Measurements from ENCODE around the gene MXRA7. TPM values are rescaled to one million over a fixed set of nuclear protein-coding genes. Genes with fewer than 3 reads are reported as not detected.

Gene MXRA7
- total RNA-seq, 4 donors from 2014 or later, result 124 to 230 (median 197) TPM

DNA sequence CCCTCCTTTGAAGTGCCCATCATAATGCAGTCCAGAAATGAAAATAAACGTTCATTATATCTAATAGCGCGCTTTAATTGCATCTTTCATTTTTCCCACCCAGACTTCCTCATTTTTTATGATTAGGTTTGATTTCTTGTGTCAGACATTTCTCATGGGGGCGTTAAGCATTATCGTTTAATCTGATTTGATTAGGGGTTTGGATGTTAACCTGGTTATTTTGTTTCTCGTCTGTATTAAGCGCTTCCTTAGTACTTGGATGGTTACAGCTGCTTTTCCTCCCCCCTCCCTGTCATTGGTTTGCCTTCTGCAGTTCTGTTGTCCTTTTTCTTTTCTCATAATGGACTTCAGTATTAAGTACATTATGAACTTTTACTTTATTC lies 27.7 kb upstream of the MXRA7 start:
- DNase-seq (ENCODE audit: low spot score in 2 of 2), result no peak

DNA sequence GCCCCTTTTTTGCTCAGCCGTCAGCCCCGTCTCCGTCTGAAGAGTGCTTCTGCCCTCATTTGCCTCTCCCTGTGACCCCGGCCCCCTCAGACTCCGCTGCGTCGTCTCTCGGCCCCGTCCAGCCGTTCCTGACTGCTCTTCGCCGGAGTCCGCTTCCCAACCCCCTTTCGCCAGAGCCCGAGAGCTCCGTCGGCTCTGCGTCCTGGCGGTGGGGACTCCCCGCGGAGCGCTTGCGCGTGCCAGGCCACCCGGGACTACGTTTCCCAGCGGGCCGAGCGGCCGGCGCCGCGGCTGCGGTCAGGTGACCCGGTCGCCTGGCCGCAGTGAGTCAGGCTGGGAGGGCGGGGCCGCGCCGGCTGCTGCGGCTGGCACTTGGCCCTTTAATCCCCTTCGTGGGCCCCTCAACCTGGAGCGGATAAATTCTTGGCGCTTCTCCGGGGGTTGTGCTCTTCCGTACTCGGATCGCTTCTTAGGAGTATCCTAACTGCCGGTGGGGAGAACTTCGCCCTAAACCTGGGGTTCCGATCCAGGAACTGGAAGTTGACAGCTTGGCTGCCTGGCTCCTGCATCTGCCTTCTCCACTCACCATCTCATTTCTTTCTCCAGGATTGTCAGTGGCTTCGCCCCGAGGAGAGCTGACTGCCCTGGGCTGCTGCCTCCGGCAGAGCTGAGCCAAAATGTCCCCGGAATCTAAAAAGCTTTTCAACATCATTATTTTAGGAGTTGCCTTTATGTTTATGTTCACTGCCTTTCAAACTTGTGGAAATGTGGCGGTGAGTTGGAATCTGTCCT lies 27.1 kb upstream of the MXRA7 start, which contains the start of gene MFSD11:
TSS of gene MFSD11 (plus strand) at position 444 of the 792 bp plus-strand sequence. CDS start at position 678, 234 bp downstream.
- Histone ChIP-seq H3K4me1 (peaks cover 0 to 56% (median 41%) of the 10 kb centered on the region in 4 donors), H3K27ac (peak within 1 kb of the TSS; percentile 99 to 100 (median 100)), H3K4me3 (peak within 1 kb of the TSS; percentile 81 to 98 (median 88)), H3K9me3 (no peaks in the 10 kb centered on the region), H3K27me3 (no peaks in the 10 kb centered on the region), H3K36me3 (peaks cover 0 to 50% (median 13%) of the 10 kb centered on the region in 3 donors)
- 0 to 1% methylated on average over 48 to 56 of the region's 57 CpGs for WGBS, 2 donors
- DNase-seq (ENCODE audit: low spot score in 2 of 2), result peak; percentile 73 to 77
- TF ChIP-seq POLR2A (IDR thresholded peaks at IDR 0.05) (peak; percentile 41 to 61), EP300 (IDR thresholded peaks at IDR 0.05) (peak; percentile 2 to 16)
- TF ChIP-seq, protein P1, sequence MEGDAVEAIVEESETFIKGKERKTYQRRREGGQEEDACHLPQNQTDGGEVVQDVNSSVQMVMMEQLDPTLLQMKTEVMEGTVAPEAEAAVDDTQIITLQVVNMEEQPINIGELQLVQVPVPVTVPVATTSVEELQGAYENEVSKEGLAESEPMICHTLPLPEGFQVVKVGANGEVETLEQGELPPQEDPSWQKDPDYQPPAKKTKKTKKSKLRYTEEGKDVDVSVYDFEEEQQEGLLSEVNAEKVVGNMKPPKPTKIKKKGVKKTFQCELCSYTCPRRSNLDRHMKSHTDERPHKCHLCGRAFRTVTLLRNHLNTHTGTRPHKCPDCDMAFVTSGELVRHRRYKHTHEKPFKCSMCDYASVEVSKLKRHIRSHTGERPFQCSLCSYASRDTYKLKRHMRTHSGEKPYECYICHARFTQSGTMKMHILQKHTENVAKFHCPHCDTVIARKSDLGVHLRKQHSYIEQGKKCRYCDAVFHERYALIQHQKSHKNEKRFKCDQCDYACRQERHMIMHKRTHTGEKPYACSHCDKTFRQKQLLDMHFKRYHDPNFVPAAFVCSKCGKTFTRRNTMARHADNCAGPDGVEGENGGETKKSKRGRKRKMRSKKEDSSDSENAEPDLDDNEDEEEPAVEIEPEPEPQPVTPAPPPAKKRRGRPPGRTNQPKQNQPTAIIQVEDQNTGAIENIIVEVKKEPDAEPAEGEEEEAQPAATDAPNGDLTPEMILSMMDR (IDR thresholded peaks at IDR 0.05), result peak in 1 of 5 experiments; percentile 48

More for the DNA sequence above, 27.7 kb upstream of the MXRA7 start:
- Histone ChIP-seq H3K9me3 (no peaks in the 10 kb centered on the region), H3K27ac (peak overlapping the region; percentile 99 to 100 (median 100)), H3K4me3 (peak overlapping the region; percentile 80 to 98 (median 84)), H3K36me3 (peaks cover 0 to 50% (median 12%) of the 10 kb centered on the region in 3 donors), H3K4me1 (peaks cover 0 to 50% (median 38%) of the 10 kb centered on the region in 4 donors), H3K27me3 (no peaks in the 10 kb centered on the region)
- WGBS, 2 donors, result 1 to 3% methylated on average over 7 of the region's 7 CpGs
- no peak for TF ChIP-seq POLR2A (IDR thresholded peaks at IDR 0.05)

DNA sequence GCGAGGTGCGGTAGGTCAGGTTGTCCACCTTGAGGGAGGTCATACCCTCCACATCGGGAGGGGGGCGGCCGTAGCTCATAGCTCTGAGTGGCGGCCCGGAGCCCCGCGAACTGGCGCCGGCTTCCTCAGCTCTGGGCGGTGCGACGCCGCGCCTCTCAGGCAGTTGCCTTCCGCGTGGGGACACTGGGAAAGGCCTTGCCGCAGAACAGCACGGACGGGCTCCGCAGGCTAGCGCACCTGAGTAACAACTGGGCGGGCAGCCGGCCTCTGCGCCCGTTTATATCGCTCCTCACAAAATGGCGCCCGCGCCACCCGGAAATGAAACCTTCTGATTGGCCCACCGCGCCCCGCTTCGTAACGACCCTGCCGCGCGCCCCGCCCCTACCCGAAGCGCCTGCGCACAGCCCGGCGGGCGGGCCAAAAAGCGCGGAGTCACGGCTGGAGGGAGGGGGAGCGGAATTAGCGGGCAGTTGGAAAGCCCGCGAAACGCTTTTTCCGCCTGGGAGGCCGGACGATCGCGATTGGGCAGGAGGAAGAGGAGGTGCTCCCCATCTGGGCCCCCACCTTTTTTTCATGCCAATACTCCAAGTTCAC lies 26.4 kb upstream of the MXRA7 start, which contains the start of gene SRSF2:
TSS of gene SRSF2 (minus strand) at position 250 of the 594 bp plus-strand sequence. CDS start at position 79, 171 bp downstream.
- 0% methylated on average over 36 to 44 of the region's 60 CpGs for WGBS, 2 donors
- TF ChIP-seq EP300 (IDR thresholded peaks at IDR 0.05) (peak; percentile 81 to 100), POLR2A (IDR thresholded peaks at IDR 0.05) (peak; percentile 100)
- TF ChIP-seq, protein P1 (IDR thresholded peaks at IDR 0.05), result peak in 2 of 5 experiments; percentile 30 to 38
- H3K27ac ChIP-seq, result peak within 1 kb of the TSS; percentile 99 to 100 (median 100)
- peak; percentile 97 to 98 for DNase-seq (ENCODE audit: low spot score in 2 of 2)
- peaks cover 0 to 63% (median 43%) of the 10 kb centered on the region in 4 donors for H3K4me1 ChIP-seq
- peaks cover 0 to 48% (median 13%) of the 10 kb centered on the region in 3 donors for H3K36me3 ChIP-seq
- H3K4me3 ChIP-seq, result peak within 1 kb of the TSS; percentile 81 to 98 (median 88)
- H3K27me3 ChIP-seq, result no peaks in the 10 kb centered on the region
- no peaks in the 10 kb centered on the region for H3K9me3 ChIP-seq

DNA sequence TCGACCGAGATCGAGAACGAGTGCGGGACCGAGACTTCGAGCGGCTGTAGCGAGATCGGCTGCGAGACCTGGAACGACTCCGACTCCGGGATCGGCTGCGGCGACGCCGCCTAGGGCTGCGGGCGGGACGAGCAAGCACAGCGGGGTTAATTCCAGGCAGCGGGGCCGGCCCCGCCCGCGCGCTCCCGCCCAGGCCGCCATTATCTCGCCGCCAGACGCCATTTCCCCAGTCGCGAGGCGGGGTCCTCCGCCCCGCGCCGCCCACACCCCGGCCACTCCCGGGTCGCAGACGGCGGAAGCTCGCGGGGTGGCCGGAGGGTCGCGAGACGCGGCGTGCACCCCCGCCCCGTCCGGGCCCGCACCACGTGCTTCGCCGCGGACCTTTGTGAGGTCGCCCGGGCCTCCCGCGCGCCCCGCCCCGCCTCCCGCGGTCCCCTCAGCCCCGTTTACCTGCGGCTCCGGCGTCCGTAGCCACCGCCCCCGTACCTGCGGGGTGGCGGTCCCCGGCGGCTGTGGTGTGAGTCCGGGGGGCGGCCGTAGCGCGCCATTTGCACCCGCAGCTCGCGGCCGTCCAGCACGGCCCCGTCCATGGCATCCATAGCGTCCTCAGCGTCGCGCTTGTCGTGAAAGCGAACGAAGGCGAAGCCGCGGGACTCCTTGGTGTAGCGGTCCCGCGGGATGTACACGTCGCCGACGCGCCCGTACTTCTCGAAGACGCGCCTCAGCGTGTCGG lies 25.8 kb upstream of the MXRA7 start:
- peak; percentile 45 to 53 for DNase-seq (ENCODE audit: low spot score in 2 of 2)
- Histone ChIP-seq H3K36me3 (peaks cover 0 to 48% (median 13%) of the 10 kb centered on the region in 3 donors), H3K4me3 (peak overlapping the region; percentile 81 to 98 (median 88)), H3K9me3 (no peaks in the 10 kb centered on the region), H3K27ac (peak overlapping the region; percentile 99 to 100 (median 100)), H3K27me3 (no peaks in the 10 kb centered on the region), H3K4me1 (peaks cover 0 to 69% (median 43%) of the 10 kb centered on the region in 4 donors)
- TF ChIP-seq POLR2A (IDR thresholded peaks at IDR 0.05) (peak in 1 of 2 donors; percentile 41), EP300 (IDR thresholded peaks at IDR 0.05) (peak in 1 of 2 donors; percentile 43)
- TF ChIP-seq, protein P1 (IDR thresholded peaks at IDR 0.05), result peak in 4 of 5 experiments; percentile 15 to 56 (median 38)
- 0% methylated on average over 6 to 56 of the region's 117 CpGs for WGBS, 2 donors
